Stimulated activated CD4-positive, alpha-beta T cell treated with anti-CD3 and anti-CD28 coated beads, Interleukin-2, amount 100 ng/mL, for 48 hours (primary cell): ENCODE measurements around the gene KIF1B.
A peak's percentile ranks its signal among the peaks of the same experiment; 100 is the strongest.
"Not testable (repeated sequence)": the region's sequence is repeated elsewhere in the genome, so short reads cannot be mapped to it uniquely, and the experiment has no call there.

Experiments used
- DNase-seq, 2 donors: peaks; one replicate each; pipeline ENCODE4 v3.0.0-alpha.2; 2020

The KIF1B gene

GRCh38 chr1:10398278-10398733 lies 187.9 kb downstream of the KIF1B start:
- DNase-seq: no peak

GRCh38 chr1:10398734-10399443 lies 188.5 kb downstream of the KIF1B start, which contains the start of gene PGD:
TSS of gene PGD (plus strand) at chr1:10399064. CDS start at chr1:10399118, 54 bp downstream.
- DNase-seq: peak; percentile 97

- peak in 1 of 2 donors; percentile 6 for DNase-seq
Observed at GRCh38 chr1:10399444-10399941, 189.1 kb downstream of the KIF1B start.

GRCh38 chr1:10400013-10400412 lies 189.6 kb downstream of the KIF1B start:
- DNase-seq: no peak

- no peak for DNase-seq
Observed at GRCh38 chr1:10401281-10401680, 190.9 kb downstream of the KIF1B start.

GRCh38 chr1:10402729-10403274 lies 192.4 kb downstream of the KIF1B start:
- DNase-seq: no peak

- DNase-seq: no peak
Observed at GRCh38 chr1:10407201-10407600, 196.8 kb downstream of the KIF1B start.

GRCh38 chr1:10415211-10415930 lies 205.0 kb downstream of the KIF1B start:
- no peak for DNase-seq

GRCh38 chr1:10415967-10416366 lies 205.6 kb downstream of the KIF1B start:
- not testable (repeated sequence) for DNase-seq

- DNase-seq: not testable (repeated sequence)
Observed at GRCh38 chr1:10418741-10419140, 208.4 kb downstream of the KIF1B start.

GRCh38 chr1:10419351-10419750 lies 209.0 kb downstream of the KIF1B start:
- no peak for DNase-seq

- no peak for DNase-seq
Observed at GRCh38 chr1:10421637-10422036, 211.3 kb downstream of the KIF1B start.

GRCh38 chr1:10424034-10424433 lies 213.7 kb downstream of the KIF1B start:
- DNase-seq: no peak

GRCh38 chr1:10424651-10425050 lies 214.3 kb downstream of the KIF1B start:
- DNase-seq: no peak

GRCh38 chr1:10425826-10426534 lies 215.6 kb downstream of the KIF1B start:
- not testable (repeated sequence) for DNase-seq

GRCh38 chr1:10426535-10426848 lies 216.1 kb downstream of the KIF1B start:
- not testable (repeated sequence) for DNase-seq

GRCh38 chr1:10428984-10429383 lies 218.6 kb downstream of the KIF1B start:
- no peak for DNase-seq

GRCh38 chr1:10429868-10430215 lies 219.5 kb downstream of the KIF1B start:
- no peak for DNase-seq

GRCh38 chr1:10430216-10431069 lies 220.1 kb downstream of the KIF1B start, which contains the start of gene CENPS:
TSS of gene CENPS (plus strand) at chr1:10430433. CDS start at chr1:10430518, 85 bp downstream.
- DNase-seq: peak; percentile 85 to 94
